KMS-11 (cell line): ENCODE results near the gene NPM1.

ENCODE experiments used
- H2AFZ ChIP-seq: fragments of 200-600 bp; sonication (generic); 2 replicates; pipeline ENCODE4 v1.6.1; 2016; ENCODE audit warnings: antibody characterized with exemption, mixed run types, low read depth
- H3K27ac ChIP-seq: fragments of 200-600 bp; sonication (generic); 2 replicates; pipeline ENCODE4 v1.6.1; 2016; ENCODE audit warnings: mild to moderate bottlenecking, mixed run types
- H3K27me3 ChIP-seq: fragments of 200-600 bp; sonication (generic); 2 replicates; pipeline ENCODE4 v1.6.1; 2017; ENCODE audit warnings: mild to moderate bottlenecking, low read depth, mixed run types, moderate library complexity; ENCODE audit not compliant: insufficient read depth
- H3K36me3 ChIP-seq: fragments of 200-600 bp; sonication (generic); 2 replicates; pipeline ENCODE4 v1.6.1; 2017; ENCODE audit warnings: mild to moderate bottlenecking, mixed run types; ENCODE audit not compliant: insufficient read depth
- H3K4me1 ChIP-seq: fragments of 200-600 bp; sonication (generic); 2 replicates; pipeline ENCODE4 v1.6.1; 2016; ENCODE audit warnings: mild to moderate bottlenecking, low read depth, mixed run types; ENCODE audit not compliant: poor library complexity, severe bottlenecking
- H3K4me2 ChIP-seq: fragments of 200-600 bp; sonication (generic); 2 replicates; pipeline ENCODE4 v1.7.0; 2016; ENCODE audit warnings: mild to moderate bottlenecking, mixed run types
- H3K4me3 ChIP-seq: fragments of 200-600 bp; sonication (generic); IDR thresholded peaks from 2 replicates; pipeline ENCODE4 v1.6.1; 2017; ENCODE audit warnings: low read depth, low read length, mixed read lengths; ENCODE audit not compliant: insufficient read depth
- H3K79me2 ChIP-seq: fragments of 200-600 bp; sonication (generic); 2 replicates; pipeline ENCODE4 v1.6.1; 2016; ENCODE audit warnings: low read depth, mixed run types; ENCODE audit not compliant: insufficient read depth
- H3K9ac ChIP-seq: fragments of 200-600 bp; sonication (generic); 2 replicates; pipeline ENCODE4 v1.6.1; 2016; ENCODE audit warnings: mild to moderate bottlenecking, mixed run types
- H4K20me1 ChIP-seq: fragments of 200-600 bp; sonication (generic); 2 replicates; pipeline ENCODE4 v1.6.1; 2016; ENCODE audit warnings: mild to moderate bottlenecking, mixed run types; ENCODE audit not compliant: insufficient read depth
- TF ChIP-seq, protein P1 (sequence below): fragments of 200-600 bp; sonication (generic); conservative IDR thresholded peaks from 2 replicates; pipeline ENCODE4 v1.6.1; 2017; ENCODE audit warnings: low read depth, mild to moderate bottlenecking, antibody characterized with exemption, low read length, moderate library complexity, mixed read lengths

Gene NPM1

GRCh38 chr5:171420431-171421241 lies 33.0 kb downstream of the NPM1 start:
- H3K4me2 ChIP-seq, result no peak overlapping the region
- H3K9ac ChIP-seq, result no peak overlapping the region
- H3K4me3 ChIP-seq, result no peak overlapping the region

GRCh38 chr5:171421331-171422262 lies 33.9 kb downstream of the NPM1 start:
- TF ChIP-seq, protein P1, sequence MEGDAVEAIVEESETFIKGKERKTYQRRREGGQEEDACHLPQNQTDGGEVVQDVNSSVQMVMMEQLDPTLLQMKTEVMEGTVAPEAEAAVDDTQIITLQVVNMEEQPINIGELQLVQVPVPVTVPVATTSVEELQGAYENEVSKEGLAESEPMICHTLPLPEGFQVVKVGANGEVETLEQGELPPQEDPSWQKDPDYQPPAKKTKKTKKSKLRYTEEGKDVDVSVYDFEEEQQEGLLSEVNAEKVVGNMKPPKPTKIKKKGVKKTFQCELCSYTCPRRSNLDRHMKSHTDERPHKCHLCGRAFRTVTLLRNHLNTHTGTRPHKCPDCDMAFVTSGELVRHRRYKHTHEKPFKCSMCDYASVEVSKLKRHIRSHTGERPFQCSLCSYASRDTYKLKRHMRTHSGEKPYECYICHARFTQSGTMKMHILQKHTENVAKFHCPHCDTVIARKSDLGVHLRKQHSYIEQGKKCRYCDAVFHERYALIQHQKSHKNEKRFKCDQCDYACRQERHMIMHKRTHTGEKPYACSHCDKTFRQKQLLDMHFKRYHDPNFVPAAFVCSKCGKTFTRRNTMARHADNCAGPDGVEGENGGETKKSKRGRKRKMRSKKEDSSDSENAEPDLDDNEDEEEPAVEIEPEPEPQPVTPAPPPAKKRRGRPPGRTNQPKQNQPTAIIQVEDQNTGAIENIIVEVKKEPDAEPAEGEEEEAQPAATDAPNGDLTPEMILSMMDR, result no peak
- Histone ChIP-seq H3K36me3 (no peaks in the 10 kb centered on the region), H3K27me3 (no peaks in the 10 kb centered on the region), H3K4me2 (no peak overlapping the region), H3K4me3 (no peak overlapping the region), H3K27ac (no peak overlapping the region), H3K79me2 (no peaks in the 10 kb centered on the region), H4K20me1 (no peaks in the 10 kb centered on the region), H3K9ac (no peak overlapping the region), H2AFZ (no peak overlapping the region), H3K4me1 (peaks cover 6% of the 10 kb centered on the region)

More at GRCh38 chr5:171420431-171421241, 33.0 kb downstream of the NPM1 start:
- Histone ChIP-seq H3K4me1 (peaks cover 6% of the 10 kb centered on the region), H3K79me2 (no peaks in the 10 kb centered on the region), H2AFZ (no peak overlapping the region), H3K27me3 (no peaks in the 10 kb centered on the region), H3K36me3 (no peaks in the 10 kb centered on the region), H4K20me1 (no peaks in the 10 kb centered on the region), H3K27ac (no peak overlapping the region)
- TF ChIP-seq, protein P1, result no peak

- H3K27me3 ChIP-seq, result no peaks in the 10 kb centered on the region
- no peaks in the 10 kb centered on the region for H3K36me3 ChIP-seq
- no peaks in the 10 kb centered on the region for H4K20me1 ChIP-seq
- H3K27ac ChIP-seq, result no peak overlapping the region
- no peak overlapping the region for H3K4me3 ChIP-seq
- H3K4me2 ChIP-seq, result no peak overlapping the region
- TF ChIP-seq, protein P1, result no peak
- peaks cover 6% of the 10 kb centered on the region for H3K4me1 ChIP-seq
- H2AFZ ChIP-seq, result no peak overlapping the region
- H3K79me2 ChIP-seq, result no peaks in the 10 kb centered on the region
- H3K9ac ChIP-seq, result no peak overlapping the region
These were observed 34.8 kb downstream of the NPM1 start for GRCh38 chr5:171422495-171422894.

- no peak overlapping the region for H3K4me3 ChIP-seq
- no peak overlapping the region for H3K9ac ChIP-seq
- H3K4me1 ChIP-seq, result peaks cover 5% of the 10 kb centered on the region
- H3K27ac ChIP-seq, result no peak overlapping the region
- no peaks in the 10 kb centered on the region for H3K27me3 ChIP-seq
- H3K4me2 ChIP-seq, result no peak overlapping the region
- H3K79me2 ChIP-seq, result no peaks in the 10 kb centered on the region
- H2AFZ ChIP-seq, result no peak overlapping the region
- TF ChIP-seq, protein P1, result no peak
- H3K36me3 ChIP-seq, result no peaks in the 10 kb centered on the region
- H4K20me1 ChIP-seq, result no peaks in the 10 kb centered on the region
These were observed 35.4 kb downstream of the NPM1 start for GRCh38 chr5:171422902-171423663.
